T-helper 2 cell treated with Interferon-gamma antibody and Interleukin-4, amounts not matched to agents 100 ng/mL and 5 ng/mL, for 36 hours (primary cell): ENCODE results near the gene TRIOBP. TPM values are rescaled to one million over a fixed set of nuclear protein-coding genes. Genes with fewer than 3 reads are reported as not detected.
"Not testable (repeated sequence)": the region's sequence is repeated elsewhere in the genome, so short reads cannot be mapped to it uniquely, and the experiment has no call there.

ENCODE experiments used
- intact Hi-C: fragments of 100-400 bp; cut with micrococcal nuclease; formaldehyde crosslinking; loops from one replicate; pipeline ENCODE4 v1.15.1; 2023
- total RNA-seq: library from RNA; stranded (reverse); gene quantifications from 2 replicates; pipeline ENCODE4 v1.2.3, GENCODE V29; 2022

TRIOBP gene
- total RNA-seq, 1 donor from 2014 or later, result 48.6 TPM

DNA sequence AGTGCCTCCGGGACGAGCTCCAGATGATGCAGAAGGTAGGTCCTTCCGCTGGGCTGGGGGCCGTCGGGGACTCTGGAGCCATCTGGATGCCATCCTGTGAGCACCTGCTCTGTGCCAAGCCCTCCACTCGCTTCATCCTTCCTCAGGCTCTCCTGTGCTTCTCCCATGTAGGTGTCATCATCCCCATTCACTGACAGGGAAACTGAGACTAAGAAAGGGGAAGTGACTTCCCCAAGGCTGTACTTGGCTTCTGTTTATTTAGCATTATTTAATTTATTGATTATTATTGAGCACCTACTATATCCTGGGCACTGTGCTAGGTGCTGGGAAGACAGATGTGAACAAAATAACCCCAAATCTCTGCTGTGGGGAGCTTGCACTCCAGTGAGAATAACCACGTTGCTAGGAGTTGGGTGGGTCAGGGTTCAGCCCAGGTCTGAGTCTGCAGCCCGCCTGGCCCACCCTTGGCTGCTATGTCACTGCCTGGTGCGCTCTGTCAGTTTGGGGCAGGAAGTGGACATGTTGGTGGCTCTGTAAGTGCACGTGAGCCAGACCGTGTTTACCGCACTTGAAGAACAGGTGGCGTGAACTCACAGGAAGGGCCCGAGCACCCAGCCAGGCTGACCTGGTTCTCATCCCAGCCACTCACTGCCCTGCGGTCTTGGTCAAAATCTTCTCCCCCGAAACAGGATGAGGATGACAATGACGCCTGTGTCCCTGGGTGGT is 75.0 kb downstream of the TRIOBP start:
- intact Hi-C loops, result no loop called here

- intact Hi-C loops, result no loop called here
Measured at GRCh38 chr22:37774728-37775127, 77.9 kb downstream of the TRIOBP start.

- intact Hi-C loops, result no loop called here
Measured at GRCh38 chr22:37775785-37776638, 79.2 kb downstream of the TRIOBP start.

DNA sequence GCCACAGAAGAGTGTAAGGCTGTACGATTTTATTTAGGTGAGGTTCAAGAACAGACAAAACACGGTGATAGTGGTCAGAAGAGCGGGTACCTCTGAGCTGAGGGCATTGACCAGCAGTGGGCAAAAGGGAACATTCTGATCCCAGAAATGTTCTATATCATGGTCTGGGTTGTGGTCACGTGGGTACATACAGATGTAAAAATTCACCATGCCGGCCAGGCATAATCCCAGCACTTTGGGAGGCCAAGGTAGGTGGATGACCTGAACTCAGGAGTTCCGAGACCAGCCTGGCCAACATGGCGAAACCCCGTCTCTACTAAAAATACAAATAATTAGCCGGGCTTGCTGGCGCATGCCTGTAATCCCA is 79.8 kb downstream of the TRIOBP start:
- intact Hi-C loops, result no loop called here

- intact Hi-C loops, result no loop called here
Measured at GRCh38 chr22:37777122-37777687, 80.4 kb downstream of the TRIOBP start.

DNA sequence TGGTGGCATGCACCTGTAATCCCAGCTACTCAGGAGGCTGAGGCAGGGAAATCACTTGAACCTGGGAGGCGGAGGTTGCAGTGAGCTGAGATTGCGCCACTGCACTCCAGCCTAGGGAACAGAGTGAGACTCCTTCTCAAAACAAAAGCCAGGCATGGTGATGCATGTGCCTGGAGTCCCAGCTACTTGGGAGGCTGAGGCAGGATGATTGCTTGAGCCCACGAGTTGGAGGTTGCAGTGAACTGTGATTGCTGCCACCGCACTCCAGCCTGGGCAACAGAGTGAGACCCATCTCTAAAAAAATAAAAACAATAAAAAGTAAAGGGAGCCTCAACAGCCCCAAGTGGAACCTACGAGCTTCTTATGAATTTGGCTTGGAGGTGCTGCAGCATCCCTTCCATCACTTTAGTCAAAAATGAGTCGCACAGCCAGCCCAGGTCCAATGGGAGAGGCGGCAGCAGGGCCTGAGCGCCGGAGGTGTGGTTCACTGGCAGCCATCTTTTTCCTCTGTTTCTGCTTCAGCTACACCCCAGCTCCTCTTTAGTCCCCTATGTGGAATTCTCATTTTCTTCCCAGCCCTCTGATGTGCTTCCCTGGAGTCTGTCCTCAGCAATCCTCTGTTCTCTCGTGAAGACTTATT is 81.6 kb downstream of the TRIOBP start:
- intact Hi-C loops, result no loop called here

DNA sequence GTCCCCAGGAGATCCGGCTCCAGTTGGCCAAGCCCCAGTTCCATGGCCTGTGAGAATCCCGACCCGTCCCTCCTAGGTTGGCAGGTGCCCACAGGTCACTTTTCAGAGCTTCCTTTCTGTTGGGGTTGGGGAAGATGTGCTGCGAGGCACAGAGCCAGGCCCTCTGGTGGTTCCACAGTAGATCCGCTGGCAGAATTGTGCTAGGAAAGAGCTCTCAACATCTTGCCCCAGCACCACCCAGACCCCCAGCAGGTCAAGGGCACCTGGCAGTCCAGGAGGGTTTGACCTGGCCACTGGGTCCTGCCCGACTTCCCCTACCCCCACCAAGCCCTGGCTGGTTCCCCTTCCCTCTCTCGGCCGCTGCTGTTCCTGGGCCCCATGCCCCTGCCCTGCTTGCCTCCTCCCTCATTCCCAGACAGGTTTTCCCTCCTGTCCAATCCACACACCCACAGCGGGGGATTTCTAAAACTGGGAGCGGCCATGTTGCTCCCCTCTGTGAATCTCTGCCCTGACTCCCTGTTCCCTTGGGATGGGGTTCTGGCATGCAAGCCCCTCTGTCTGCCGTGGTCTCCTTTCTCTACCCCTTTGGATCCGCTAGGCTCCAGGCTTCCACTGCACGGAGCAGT is 84.7 kb downstream of the TRIOBP start:
- intact Hi-C loops, result no loop called here

- intact Hi-C loops, result no loop called here
Measured at GRCh38 chr22:37782340-37783168, 85.7 kb downstream of the TRIOBP start.

GRCh38 chr22:37784829-37785495 is 88.1 kb downstream of the TRIOBP start:
- intact Hi-C loops, result no loop called here

GRCh38 chr22:37790234-37790633 is 93.4 kb downstream of the TRIOBP start:
- intact Hi-C loops, result no loop called here

DNA sequence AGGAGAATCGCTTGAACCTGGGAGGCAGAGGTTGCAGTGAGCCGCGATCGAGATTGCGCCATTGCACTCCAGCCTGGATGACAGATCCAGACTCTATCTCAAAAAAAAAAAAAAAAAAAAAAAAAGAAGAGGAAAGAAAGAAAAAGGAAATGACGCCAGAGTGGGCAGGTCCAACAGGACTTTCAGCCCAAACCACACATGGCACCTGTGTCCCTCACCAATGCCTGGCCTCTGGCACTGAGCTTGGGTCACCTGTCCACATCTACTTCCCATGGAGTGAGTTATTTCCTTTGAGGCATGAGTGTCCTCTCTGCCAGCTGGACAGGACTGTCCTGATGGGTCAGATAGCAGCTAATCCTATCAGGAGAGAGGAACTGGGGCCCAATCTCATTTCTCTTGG is 95.6 kb downstream of the TRIOBP start:
- intact Hi-C loops, result no loop called here

- intact Hi-C loops, result no loop called here
Measured at GRCh38 chr22:37794376-37794775, 97.5 kb downstream of the TRIOBP start.

GRCh38 chr22:37796079-37796478 is 99.2 kb downstream of the TRIOBP start:
- intact Hi-C loops, result no loop called here

GRCh38 chr22:37797259-37797658 is 100.4 kb downstream of the TRIOBP start:
- intact Hi-C loops, result not testable (repeated sequence)

DNA sequence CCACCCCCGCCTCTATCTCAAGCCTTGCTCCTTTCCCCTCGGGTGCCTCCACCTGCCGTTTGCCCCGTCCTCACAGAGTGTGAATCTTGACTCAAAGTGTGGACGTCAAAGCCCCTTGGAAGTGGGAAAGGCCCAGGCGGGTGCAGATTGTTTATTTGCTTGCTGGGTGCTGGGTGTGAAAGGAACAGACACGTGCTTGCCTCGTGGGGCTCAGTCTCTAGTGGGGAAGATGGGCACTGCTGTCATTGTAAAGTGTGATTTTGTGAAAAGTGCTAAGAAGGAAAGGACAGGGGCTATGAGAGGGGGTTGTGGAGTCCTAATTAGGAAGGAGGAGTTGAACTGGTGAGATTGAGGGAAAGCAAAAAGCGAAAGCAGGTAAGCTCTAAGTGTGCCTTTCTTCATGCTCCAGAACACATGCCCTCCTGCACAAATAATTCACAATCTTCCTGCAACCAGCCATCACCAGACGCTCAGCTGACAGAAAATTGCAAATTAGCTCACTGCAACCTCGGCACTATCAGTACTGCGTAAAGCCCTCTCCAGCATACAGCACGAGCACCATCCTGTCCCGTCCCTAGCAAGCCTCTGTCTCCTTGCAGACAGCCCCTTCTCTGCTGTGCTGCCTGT is 101.1 kb downstream of the TRIOBP start:
- intact Hi-C loops, result no loop called here

GRCh38 chr22:37799979-37800378 is 103.1 kb downstream of the TRIOBP start:
- intact Hi-C loops, result loop anchor here (10.0 kb wide), 1 partner anchor 165 kb away; the partner anchor contains the start of gene SH3BP1

- intact Hi-C loops, result loop anchor here (10.0 kb wide), 1 partner anchor 167 kb away; the partner anchor contains the start of gene SH3BP1
Measured at GRCh38 chr22:37801946-37802309, 105.1 kb downstream of the TRIOBP start.

DNA sequence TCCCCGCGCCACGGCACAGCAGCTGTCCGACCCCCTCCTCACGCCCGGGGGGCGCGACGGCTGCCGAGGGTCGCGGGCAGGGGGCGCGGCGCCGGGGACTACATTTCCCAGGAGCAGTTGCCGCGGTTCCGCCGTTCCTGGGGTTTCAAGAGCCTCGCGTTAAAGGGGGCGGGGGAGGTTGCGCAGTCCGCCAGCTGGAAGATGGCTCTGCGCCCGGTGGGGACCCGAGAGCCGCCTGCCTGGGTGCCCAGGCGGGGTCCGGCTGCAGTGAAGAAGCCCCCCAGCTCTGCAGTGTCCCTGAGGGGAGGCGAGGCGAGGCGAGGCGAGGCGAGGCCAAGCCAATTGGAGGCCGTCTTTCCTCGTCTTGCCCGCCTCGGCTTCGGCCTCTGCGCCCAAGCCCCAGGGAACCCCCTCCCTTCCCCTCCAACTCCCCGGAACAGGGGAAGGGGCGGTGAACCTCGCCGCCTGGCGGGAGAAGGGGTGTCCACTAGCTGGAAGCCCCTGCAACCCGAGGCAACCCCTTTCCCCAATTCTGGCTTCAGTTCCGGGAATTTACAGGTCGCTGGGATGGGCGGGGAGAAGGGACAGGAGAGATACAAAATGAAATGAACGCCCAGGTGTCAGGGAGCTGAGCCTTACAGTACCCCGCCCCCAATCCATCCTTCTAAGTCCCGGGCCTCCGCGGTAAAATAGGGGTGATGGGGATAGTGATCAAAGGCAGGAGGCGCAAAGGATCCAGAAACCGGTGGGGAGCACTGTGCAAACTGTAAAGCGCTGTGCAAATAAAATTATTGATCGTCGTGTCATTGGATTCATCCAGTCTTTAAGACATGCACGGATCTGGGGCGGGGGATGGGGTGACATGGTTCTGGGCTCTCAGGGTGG is 105.7 kb downstream of the TRIOBP start:
- intact Hi-C loops, result loop anchor here (10.0 kb wide), 1 partner anchor 168 kb away; the partner anchor contains the start of gene SH3BP1
